UCSD-AML1 (cell line): ENCODE measurements around the gene IFI35.
"Not testable (repeated sequence)": the region's sequence is repeated elsewhere in the genome, so short reads cannot be mapped to it uniquely, and the experiment has no call there.

Source experiments
- DNase-seq: peaks from one replicate; lab custom pipeline; 2025; ENCODE audit not compliant: unreplicated experiment; lab: John Stamatoyannopoulos, UW

The IFI35 gene

GRCh38 chr17:43051969-43052368 is 45.4 kb downstream of the IFI35 start:
- no peak for DNase-seq

GRCh38 chr17:43053008-43053407 is 46.4 kb downstream of the IFI35 start:
- DNase-seq: not testable (repeated sequence)

- DNase-seq: no peak
Measured at GRCh38 chr17:43056051-43056450, 49.5 kb downstream of the IFI35 start.

DNA sequence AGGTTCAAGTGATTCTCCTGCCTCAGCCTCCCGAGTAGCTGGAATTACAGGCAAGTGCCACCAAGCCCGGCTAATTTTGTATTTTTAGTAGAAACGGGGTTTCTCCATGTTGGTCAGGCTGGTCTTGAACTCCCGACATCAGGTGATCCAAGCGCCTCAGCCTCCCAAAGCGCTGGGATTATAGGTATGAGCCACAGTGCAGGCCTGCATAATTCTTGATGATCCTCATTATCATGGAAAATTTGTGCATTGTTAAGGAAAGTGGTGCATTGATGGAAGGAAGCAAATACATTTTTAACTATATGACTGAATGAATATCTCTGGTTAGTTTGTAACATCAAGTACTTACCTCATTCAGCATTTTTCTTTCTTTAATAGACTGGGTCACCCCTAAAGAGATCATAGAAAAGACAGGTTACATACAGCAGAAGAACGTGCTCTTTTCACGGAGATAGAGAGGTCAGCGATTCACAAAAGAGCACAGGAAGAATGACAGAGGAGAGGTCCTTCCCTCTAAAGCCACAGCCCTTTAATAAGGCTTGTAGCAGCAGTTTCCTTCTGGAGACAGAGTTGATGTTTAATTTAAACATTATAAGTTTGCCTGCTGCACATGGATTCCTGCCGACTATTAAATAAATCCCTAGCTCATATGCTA is 56.5 kb downstream of the IFI35 start:
- no peak for DNase-seq
